Lung (tissue), 12 donors: Measurements from ENCODE around the gene KCP. TPM values are rescaled to one million over a fixed set of nuclear protein-coding genes. Genes with fewer than 3 reads are reported as not detected.

Experiments used
- ATAC-seq: fragments of 200-7000 bp; cut with Tn5 transposase; one replicate; pipeline ENCODE4 v1.9.1; 2020; ENCODE audit warnings: moderate number of reproducible peaks; ENCODE audit not compliant: insufficient read depth, low FRiP score
- DNase-seq, 3 donors: peaks; one replicate each; pipeline ENCODE4 v3.0.0-alpha.2; 2013 to 2017
- H3K27ac ChIP-seq, 2 donors: one replicate each; pipeline ENCODE4 v1.5.1; 2013; ENCODE audit warnings: mild to moderate bottlenecking in 2 of 2, moderate library complexity in 2 of 2, control low read depth in 1 of 2, inconsistent platforms in 1 of 2, low read depth in 1 of 2, low read length in 1 of 2
- H3K27me3 ChIP-seq, 3 donors: one replicate each; pipeline ENCODE4 v1.5.1; 2013; ENCODE audit warnings: low read length in 2 of 3; ENCODE audit not compliant: control insufficient read depth in 3 of 3, insufficient read depth in 3 of 3
- H3K36me3 ChIP-seq, 4 donors: one replicate each; pipeline ENCODE4 v1.5.1; 2013; ENCODE audit warnings: low read length in 4 of 4, mild to moderate bottlenecking in 1 of 4, moderate library complexity in 1 of 4; ENCODE audit not compliant: control insufficient read depth in 4 of 4, insufficient read depth in 4 of 4
- H3K4me1 ChIP-seq, 5 donors: one replicate each; pipeline ENCODE4 v1.5.1; 2013; ENCODE audit warnings: low read length in 5 of 5, mild to moderate bottlenecking in 2 of 5, moderate library complexity in 1 of 5; ENCODE audit not compliant: control insufficient read depth in 5 of 5, insufficient read depth in 5 of 5
- H3K4me3 ChIP-seq: one replicate; pipeline ENCODE4 v1.5.1; 2013; ENCODE audit warnings: mild to moderate bottlenecking, control low read depth, moderate library complexity
- H3K9ac ChIP-seq, 2 donors: one replicate each; pipeline ENCODE4 v1.5.1; 2013; ENCODE audit warnings: low read length in 2 of 2, control low read depth in 1 of 2; ENCODE audit not compliant: insufficient read depth in 1 of 2
- H3K9me3 ChIP-seq, 4 donors: one replicate each; pipeline ENCODE4 v1.5.1; 2013; ENCODE audit warnings: low read length in 3 of 4, mild to moderate bottlenecking in 1 of 4, moderate library complexity in 1 of 4; ENCODE audit not compliant: control insufficient read depth in 4 of 4, insufficient read depth in 3 of 4
- WGBS, 2 donors: extraction: QIAGEN DNeasy Blood & Tissue Kit; methylation state at CpG; one replicate each; pipeline ENCODE4 v1.1.7; 2013; 5-methylcytosine and 5-hydroxymethylcytosine counted together
- polyA plus RNA-seq, 2 donors: library from polyadenylated mRNA; stranded (reverse); fragments of 200-250 nt; gene quantifications; one replicate each; pipeline ENCODE4 v1.2.1, GENCODE V29; 2013
- total RNA-seq, 2 donors: library from RNA; depleted of rRNA in 1 of 2; stranded (reverse); fragments of >200 nt in 1 of 2; gene quantifications; one replicate each; pipeline ENCODE4 v1.2.1, GENCODE V29; 2014 to 2021
- TF ChIP-seq, protein P1 (sequence below): IDR thresholded peaks from 2 replicates; pipeline ENCODE4 v1.5.1; 2012; ENCODE audit warnings: mild to moderate bottlenecking; ENCODE audit errors: control extremely low read depth, extremely low read depth
- donor health status: control.
- donor health status: control.
- donor health status: Bipolar disorder and iron deficiency.
- donor health status: healthy.
- donor health status: DM: yes; HTN: yes; CAD: no.

Gene KCP
- total and polyA plus RNA-seq, 4 donors, result 0.22 to 3.9 (median 0.56) TPM

DNA sequence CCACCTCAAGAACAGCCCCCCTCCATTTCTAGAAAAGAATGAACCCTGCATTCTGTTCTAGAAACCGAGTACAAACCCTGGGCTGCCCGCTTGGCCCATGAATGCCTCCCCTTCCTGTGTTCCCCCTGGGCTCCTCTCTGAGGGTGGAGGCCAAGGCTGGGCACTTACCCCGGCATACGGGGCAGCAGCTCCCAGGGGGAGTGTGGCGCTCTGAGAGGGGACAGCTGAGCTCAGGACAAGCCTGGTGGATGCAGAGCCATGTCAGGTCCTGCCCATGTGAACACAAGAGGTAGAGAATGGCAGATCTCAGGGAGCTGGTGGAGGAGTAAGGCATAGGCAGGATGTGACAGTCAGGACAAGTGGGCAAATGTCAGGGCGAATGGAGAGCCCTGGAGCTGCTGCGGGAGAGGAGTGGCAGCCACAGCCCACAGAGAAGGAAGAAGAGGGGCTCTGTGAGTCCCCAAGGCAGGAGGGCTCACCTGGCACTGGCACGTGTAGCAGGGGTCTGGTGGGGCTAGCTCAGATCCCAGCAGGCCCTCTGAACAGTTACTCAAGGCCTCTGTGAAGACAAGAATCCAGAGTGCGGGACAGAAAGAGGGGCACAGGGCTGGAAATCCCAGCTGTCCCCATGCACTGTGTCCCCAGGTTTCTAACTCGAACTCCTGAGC lies 28.9 kb downstream of the KCP start:
- DNase-seq (no peak), ATAC-seq (no peak)
- no peaks in the 10 kb centered on the region for H3K4me1 ChIP-seq
- H3K36me3 ChIP-seq, result no peaks in the 10 kb centered on the region
- WGBS, 2 donors, result 83 to 97% methylated on average over 10 of the region's 10 CpGs
- no peak overlapping the region for H3K4me3 ChIP-seq
- peaks cover 0 to 2% (median 0%) of the 10 kb centered on the region in 3 donors for H3K27me3 ChIP-seq
- TF ChIP-seq, protein P1, sequence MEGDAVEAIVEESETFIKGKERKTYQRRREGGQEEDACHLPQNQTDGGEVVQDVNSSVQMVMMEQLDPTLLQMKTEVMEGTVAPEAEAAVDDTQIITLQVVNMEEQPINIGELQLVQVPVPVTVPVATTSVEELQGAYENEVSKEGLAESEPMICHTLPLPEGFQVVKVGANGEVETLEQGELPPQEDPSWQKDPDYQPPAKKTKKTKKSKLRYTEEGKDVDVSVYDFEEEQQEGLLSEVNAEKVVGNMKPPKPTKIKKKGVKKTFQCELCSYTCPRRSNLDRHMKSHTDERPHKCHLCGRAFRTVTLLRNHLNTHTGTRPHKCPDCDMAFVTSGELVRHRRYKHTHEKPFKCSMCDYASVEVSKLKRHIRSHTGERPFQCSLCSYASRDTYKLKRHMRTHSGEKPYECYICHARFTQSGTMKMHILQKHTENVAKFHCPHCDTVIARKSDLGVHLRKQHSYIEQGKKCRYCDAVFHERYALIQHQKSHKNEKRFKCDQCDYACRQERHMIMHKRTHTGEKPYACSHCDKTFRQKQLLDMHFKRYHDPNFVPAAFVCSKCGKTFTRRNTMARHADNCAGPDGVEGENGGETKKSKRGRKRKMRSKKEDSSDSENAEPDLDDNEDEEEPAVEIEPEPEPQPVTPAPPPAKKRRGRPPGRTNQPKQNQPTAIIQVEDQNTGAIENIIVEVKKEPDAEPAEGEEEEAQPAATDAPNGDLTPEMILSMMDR, result no peak
- H3K9me3 ChIP-seq, result no peaks in the 10 kb centered on the region
- H3K9ac ChIP-seq, result no peak overlapping the region
- H3K27ac ChIP-seq, result no peak overlapping the region

- Histone ChIP-seq H3K27me3 (peaks cover 0 to 2% (median 0%) of the 10 kb centered on the region in 3 donors), H3K4me3 (no peak overlapping the region), H3K27ac (no peak overlapping the region), H3K4me1 (no peaks in the 10 kb centered on the region), H3K9ac (no peak overlapping the region), H3K36me3 (no peaks in the 10 kb centered on the region), H3K9me3 (no peaks in the 10 kb centered on the region)
- TF ChIP-seq, protein P1, result no peak
- DNase-seq (no peak), ATAC-seq (no peak)
- 83 to 92% methylated on average over 11 of the region's 11 CpGs for whole genome bisulfite sequencing, 2 donors
These were observed 29.6 kb downstream of the KCP start for GRCh38 chr7:128880791-128881457.

GRCh38 chr7:128879939-128880746 lies 30.4 kb downstream of the KCP start:
- ATAC-seq (peak; percentile 60), DNase-seq (peak; percentile 67 to 71 (median 70))
- TF ChIP-seq, protein P1, result peak; percentile 58
- no peaks in the 10 kb centered on the region for H3K36me3 ChIP-seq
- no peaks in the 10 kb centered on the region for H3K4me1 ChIP-seq
- no peak overlapping the region for H3K27ac ChIP-seq
- no peak overlapping the region for H3K4me3 ChIP-seq
- H3K27me3 ChIP-seq, result no peaks in the 10 kb centered on the region
- 49 to 53% methylated on average over 30 to 31 of the region's 31 CpGs for WGBS, 2 donors
- no peak overlapping the region for H3K9ac ChIP-seq
- H3K9me3 ChIP-seq, result no peaks in the 10 kb centered on the region
